HepG2 (cell line): ENCODE data around the gene BCAS3. TPM values are rescaled to one million over a fixed set of nuclear protein-coding genes. Genes with fewer than 3 reads are reported as not detected.

Experiments used
- ARHGAP35 ChIP-seq: sonication (generic); formaldehyde crosslinking; IDR thresholded peaks from 2 replicates; pipeline ENCODE4 v1.9.0; 2022; ENCODE audit warnings: mild to moderate bottlenecking, inconsistent platforms, moderate library complexity, missing genetic modification reagents, borderline replicate concordance
- ATF7 ChIP-seq, 2 experiments: fragments of 450-650 bp in 1 of 2; sonication (generic) in 1 of 2; formaldehyde crosslinking in 1 of 2; IDR thresholded peaks; 2 replicates each; pipeline versions ENCODE4 v1.4.0 to v1.6.1; 2016 to 2020; ENCODE audit warnings: antibody characterized with exemption in 1 of 2, mild to moderate bottlenecking in 1 of 2, missing genetic modification reagents in 1 of 2
- BORCS8-MEF2B ChIP-seq: sonication (generic); formaldehyde crosslinking; IDR thresholded peaks from 2 replicates; pipeline ENCODE4 v1.8.0; 2022; ENCODE audit warnings: mild to moderate bottlenecking, missing genetic modification reagents
- ETV5 ChIP-seq: IDR thresholded peaks from 2 replicates; pipeline ENCODE4 v1.6.1; 2018; ENCODE audit warnings: missing biosample characterization, missing genetic modification reagents, inconsistent platforms, borderline replicate concordance
- MEF2D ChIP-seq: sonication (generic); formaldehyde crosslinking; IDR thresholded peaks from 2 replicates; pipeline ENCODE4 v1.5.1; 2020; ENCODE audit warnings: mild to moderate bottlenecking, missing genetic modification reagents
- SALL1 ChIP-seq: sonication (generic); formaldehyde crosslinking; IDR thresholded peaks from 2 replicates; pipeline ENCODE4 v1.8.0; 2022; ENCODE audit warnings: mild to moderate bottlenecking, missing genetic modification reagents
- THRA ChIP-seq: sonication (generic); formaldehyde crosslinking; IDR thresholded peaks from 2 replicates; pipeline ENCODE4 v1.4.0; 2020; ENCODE audit warnings: missing genetic modification reagents, borderline replicate concordance
- ZBTB7A ChIP-seq: sonication (generic); formaldehyde crosslinking; IDR thresholded peaks from 2 replicates; pipeline ENCODE4 v1.8.0; 2022; ENCODE audit warnings: mild to moderate bottlenecking, missing genetic modification reagents
- ZMYM4 ChIP-seq: sonication (generic); formaldehyde crosslinking; IDR thresholded peaks from 2 replicates; pipeline ENCODE4 v1.8.1; 2023; ENCODE audit warnings: mild to moderate bottlenecking, missing genetic modification reagents
- ZNF317 ChIP-seq: sonication (generic); formaldehyde crosslinking; IDR thresholded peaks from 2 replicates; pipeline ENCODE4 v1.5.0; 2020; ENCODE audit warnings: mild to moderate bottlenecking, missing genetic modification reagents
- ZNF772 ChIP-seq: sonication (generic); formaldehyde crosslinking; IDR thresholded peaks from 2 replicates; pipeline ENCODE4 v1.5.0; 2020; ENCODE audit warnings: mild to moderate bottlenecking, missing genetic modification reagents
- ZNF788 ChIP-seq: sonication (generic); formaldehyde crosslinking; IDR thresholded peaks from 2 replicates; pipeline ENCODE4 v1.5.0; 2020; ENCODE audit warnings: mild to moderate bottlenecking, missing genetic modification reagents, borderline replicate concordance
- ZNF883 ChIP-seq: sonication (generic); formaldehyde crosslinking; IDR thresholded peaks from 2 replicates; pipeline ENCODE4 v1.5.1; 2020; ENCODE audit warnings: mild to moderate bottlenecking, missing genetic modification reagents; ENCODE audit errors: not compliant biosample characterization
- polyA plus RNA-seq, 8 experiments: library from polyadenylated mRNA; depleted of rRNA in 3 of 8; stranded (reverse) in 7 of 8; unstranded in 1 of 8; fragments of >200 nt; fragmentation: Illumina TruSeq in 4 of 8; extraction: Trizol in 4 of 8; gene quantifications; 2 replicates each; pipeline versions ENCODE4 v1.2.1 to v1.2.3, GENCODE V29; 2011 to 2016; ENCODE audit warnings: low read depth in 4 of 8, missing spikeins in 1 of 8, mixed read lengths in 1 of 8; ENCODE audit not compliant: insufficient read depth in 1 of 8
- total RNA-seq, 5 experiments: library from RNA; depleted of rRNA; stranded (reverse); fragments of >200 nt; fragmentation: Illumina TruSeq; extraction: Trizol; gene quantifications; 2 replicates each; pipeline ENCODE4 v1.2.3, GENCODE V29; 2016; ENCODE audit warnings: low read depth in 1 of 5
- TF ChIP-seq, protein P1 (sequence below): sonication (generic); formaldehyde crosslinking; IDR thresholded peaks from 2 replicates; pipeline ENCODE4 v1.5.1; 2020; ENCODE audit warnings: missing genetic modification reagents, mild to moderate bottlenecking, borderline replicate concordance
- TF ChIP-seq, protein P2 (sequence below): sonication (generic); formaldehyde crosslinking; IDR thresholded peaks from 2 replicates; pipeline ENCODE4 v1.4.0; 2020; ENCODE audit warnings: missing genetic modification reagents, mild to moderate bottlenecking, borderline replicate concordance
- TF ChIP-seq, protein P3 (sequence below): sonication (generic); formaldehyde crosslinking; IDR thresholded peaks from 2 replicates; pipeline ENCODE4 v1.5.0; 2020; ENCODE audit warnings: mild to moderate bottlenecking, missing genetic modification reagents

BCAS3 gene
- total and polyA plus RNA-seq, 2 of the 13 experiments (the other 11 are each of a cell fraction or from before 2014, with no cell fraction given): 10.7 to 11.2 TPM

GRCh38 chr17:61335105-61335844 is 657.6 kb downstream of the BCAS3 start (continued):
- TF ChIP-seq ZNF788 (0 out of 2 replicates have a peak, but pooled peaks have one; percentile 62), ZNF772 (CRISPR knock-in tag) (peak; percentile 62; the same call in 1 of the 2 replicates), ATF7 (IDR thresholded peaks at IDR 0.05) (no peak), ATF7 (CRISPR knock-in tag; IDR thresholded peaks at IDR 0.05) (no peak; the same call in 1 of the 2 replicates), MEF2D (CRISPR knock-in tag) (peak; percentile 16; the same call in 1 of the 2 replicates), SALL1 (CRISPR knock-in tag) (peak; percentile 64; the same call in 1 of the 2 replicates), ARHGAP35 (CRISPR knock-in tag) (0 out of 2 replicates have a peak, but pooled peaks have one; percentile 14), BORCS8-MEF2B (CRISPR knock-in tag) (peak; percentile 70; the same call in 1 of the 2 replicates), ETV5 (CRISPR knock-in tag) (no peak; the same call in 1 of the 2 replicates), ZBTB7A (CRISPR knock-in tag) (0 out of 2 replicates have a peak, but pooled peaks have one; percentile 2), ZNF317 (peak; percentile 68; the same call in 1 of the 2 replicates), THRA (peak; percentile 27; the same call in 1 of the 2 replicates), ZMYM4 (CRISPR knock-in tag) (peak; percentile 26; the same call in 1 of the 2 replicates), ZNF883 (CRISPR knock-in tag) (peak; percentile 17)
- TF ChIP-seq, protein P1, sequence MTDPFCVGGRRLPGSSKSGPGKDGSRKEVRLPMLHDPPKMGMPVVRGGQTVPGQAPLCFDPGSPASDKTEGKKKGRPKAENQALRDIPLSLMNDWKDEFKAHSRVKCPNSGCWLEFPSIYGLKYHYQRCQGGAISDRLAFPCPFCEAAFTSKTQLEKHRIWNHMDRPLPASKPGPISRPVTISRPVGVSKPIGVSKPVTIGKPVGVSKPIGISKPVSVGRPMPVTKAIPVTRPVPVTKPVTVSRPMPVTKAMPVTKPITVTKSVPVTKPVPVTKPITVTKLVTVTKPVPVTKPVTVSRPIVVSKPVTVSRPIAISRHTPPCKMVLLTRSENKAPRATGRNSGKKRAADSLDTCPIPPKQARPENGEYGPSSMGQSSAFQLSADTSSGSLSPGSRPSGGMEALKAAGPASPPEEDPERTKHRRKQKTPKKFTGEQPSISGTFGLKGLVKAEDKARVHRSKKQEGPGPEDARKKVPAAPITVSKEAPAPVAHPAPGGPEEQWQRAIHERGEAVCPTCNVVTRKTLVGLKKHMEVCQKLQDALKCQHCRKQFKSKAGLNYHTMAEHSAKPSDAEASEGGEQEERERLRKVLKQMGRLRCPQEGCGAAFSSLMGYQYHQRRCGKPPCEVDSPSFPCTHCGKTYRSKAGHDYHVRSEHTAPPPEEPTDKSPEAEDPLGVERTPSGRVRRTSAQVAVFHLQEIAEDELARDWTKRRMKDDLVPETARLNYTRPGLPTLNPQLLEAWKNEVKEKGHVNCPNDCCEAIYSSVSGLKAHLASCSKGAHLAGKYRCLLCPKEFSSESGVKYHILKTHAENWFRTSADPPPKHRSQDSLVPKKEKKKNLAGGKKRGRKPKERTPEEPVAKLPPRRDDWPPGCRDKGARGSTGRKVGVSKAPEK: 0 out of 2 replicates have a peak, but pooled peaks have one; percentile 78
- TF ChIP-seq, protein P2, sequence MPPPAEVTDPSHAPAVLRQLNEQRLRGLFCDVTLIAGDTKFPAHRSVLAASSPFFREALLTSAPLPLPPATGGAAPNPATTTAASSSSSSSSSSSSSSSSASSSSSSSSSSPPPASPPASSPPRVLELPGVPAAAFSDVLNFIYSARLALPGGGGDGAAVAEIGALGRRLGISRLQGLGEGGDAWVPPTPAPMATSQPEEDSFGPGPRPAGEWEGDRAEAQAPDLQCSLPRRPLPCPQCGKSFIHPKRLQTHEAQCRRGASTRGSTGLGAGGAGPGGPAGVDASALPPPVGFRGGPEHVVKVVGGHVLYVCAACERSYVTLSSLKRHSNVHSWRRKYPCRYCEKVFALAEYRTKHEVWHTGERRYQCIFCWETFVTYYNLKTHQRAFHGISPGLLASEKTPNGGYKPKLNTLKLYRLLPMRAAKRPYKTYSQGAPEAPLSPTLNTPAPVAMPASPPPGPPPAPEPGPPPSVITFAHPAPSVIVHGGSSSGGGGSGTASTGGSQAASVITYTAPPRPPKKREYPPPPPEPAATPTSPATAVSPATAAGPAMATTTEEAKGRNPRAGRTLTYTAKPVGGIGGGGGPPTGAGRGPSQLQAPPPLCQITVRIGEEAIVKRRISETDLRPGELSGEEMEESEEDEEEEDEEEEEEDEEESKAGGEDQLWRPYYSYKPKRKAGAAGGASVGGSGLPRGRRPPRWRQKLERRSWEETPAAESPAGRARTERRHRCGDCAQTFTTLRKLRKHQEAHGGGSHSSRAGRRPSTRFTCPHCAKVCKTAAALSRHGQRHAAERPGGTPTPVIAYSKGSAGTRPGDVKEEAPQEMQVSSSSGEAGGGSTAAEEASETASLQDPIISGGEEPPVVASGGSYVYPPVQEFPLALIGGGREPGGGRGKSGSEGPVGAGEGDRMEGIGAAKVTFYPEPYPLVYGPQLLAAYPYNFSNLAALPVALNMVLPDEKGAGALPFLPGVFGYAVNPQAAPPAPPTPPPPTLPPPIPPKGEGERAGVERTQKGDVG (CRISPR knock-in tag): no peak
- TF ChIP-seq, protein P3, sequence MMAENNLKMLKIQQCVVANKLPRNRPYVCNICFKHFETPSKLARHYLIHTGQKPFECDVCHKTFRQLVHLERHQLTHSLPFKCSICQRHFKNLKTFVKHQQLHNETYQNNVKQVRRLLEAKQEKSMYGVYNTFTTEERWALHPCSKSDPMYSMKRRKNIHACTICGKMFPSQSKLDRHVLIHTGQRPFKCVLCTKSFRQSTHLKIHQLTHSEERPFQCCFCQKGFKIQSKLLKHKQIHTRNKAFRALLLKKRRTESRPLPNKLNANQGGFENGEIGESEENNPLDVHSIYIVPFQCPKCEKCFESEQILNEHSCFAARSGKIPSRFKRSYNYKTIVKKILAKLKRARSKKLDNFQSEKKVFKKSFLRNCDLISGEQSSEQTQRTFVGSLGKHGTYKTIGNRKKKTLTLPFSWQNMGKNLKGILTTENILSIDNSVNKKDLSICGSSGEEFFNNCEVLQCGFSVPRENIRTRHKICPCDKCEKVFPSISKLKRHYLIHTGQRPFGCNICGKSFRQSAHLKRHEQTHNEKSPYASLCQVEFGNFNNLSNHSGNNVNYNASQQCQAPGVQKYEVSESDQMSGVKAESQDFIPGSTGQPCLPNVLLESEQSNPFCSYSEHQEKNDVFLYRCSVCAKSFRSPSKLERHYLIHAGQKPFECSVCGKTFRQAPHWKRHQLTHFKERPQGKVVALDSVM (CRISPR knock-in tag): peak; percentile 98
